Measurements from ENCODE around the gene RAVER2. TPM values are rescaled to one million over a fixed set of nuclear protein-coding genes. Genes with fewer than 3 reads are reported as not detected.

RAVER2 gene
- total RNA-seq, 4 donors from 2014 or later = 12.5 to 32.9 (median 32.0) TPM

DNA sequence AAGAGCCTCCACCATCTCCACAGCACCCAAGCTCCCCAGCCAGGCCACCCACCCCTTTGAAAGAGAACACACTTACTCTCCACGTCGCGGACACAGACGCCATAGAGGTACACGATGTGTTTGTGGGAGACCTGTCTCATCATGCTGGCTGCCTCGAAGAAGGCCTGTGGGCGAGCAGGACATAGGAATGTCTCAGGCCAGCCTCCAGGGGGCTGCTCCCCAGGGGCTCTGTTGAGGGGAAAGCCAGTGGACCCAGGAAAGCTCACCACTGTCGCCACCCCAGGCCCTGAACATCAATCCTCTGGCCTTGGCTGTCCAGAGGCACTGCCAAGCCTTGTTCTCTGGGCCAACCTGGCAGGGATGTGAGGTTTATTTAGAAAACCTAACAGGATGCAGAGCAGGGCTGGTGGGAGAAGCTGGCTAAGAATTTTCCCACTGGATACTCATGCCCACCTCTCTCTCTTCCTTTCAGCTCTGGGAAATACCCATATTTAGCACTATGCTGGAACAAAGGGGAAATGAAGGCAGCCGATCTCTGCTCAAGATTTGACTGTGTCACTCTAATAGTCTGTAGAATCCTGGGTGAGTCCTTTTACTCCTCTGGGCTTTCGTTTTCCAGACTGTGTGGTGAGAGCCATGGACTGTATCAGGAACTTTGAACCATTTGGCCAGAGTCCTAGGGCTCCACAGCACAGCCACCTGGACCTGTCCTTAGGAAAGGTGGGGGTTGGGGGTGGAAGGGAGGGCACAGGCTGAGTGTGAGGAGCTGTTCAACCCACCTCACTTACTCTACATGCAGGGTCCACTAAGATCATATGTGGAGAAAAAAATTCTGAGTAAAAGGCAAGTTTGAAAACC is 101.9 kb downstream of the RAVER2 start:
- Histone ChIP-seq H3K4me3 (no peak overlapping the region), H3K36me3 (peaks cover 0 to 95% of the 10 kb centered on the region in 2 donors), H3K27ac (no peak overlapping the region), H3K9me3 (no peaks in the 10 kb centered on the region), H3K4me1 (peaks cover 0 to 19% (median 7%) of the 10 kb centered on the region in 3 donors), H3K27me3 (no peaks in the 10 kb centered on the region)
- WGBS, 2 donors (ENCODE audit: low coverage in 1 of 2) = 76 to 100% methylated on average over 1 to 2 of the region's 10 CpGs
- TF ChIP-seq POLR2AphosphoS5 (IDR thresholded peaks at IDR 0.05) (no peak), POLR2A (IDR thresholded peaks at IDR 0.05) (no peak), EP300 (IDR thresholded peaks at IDR 0.05) (no peak)
- TF ChIP-seq, protein P1, sequence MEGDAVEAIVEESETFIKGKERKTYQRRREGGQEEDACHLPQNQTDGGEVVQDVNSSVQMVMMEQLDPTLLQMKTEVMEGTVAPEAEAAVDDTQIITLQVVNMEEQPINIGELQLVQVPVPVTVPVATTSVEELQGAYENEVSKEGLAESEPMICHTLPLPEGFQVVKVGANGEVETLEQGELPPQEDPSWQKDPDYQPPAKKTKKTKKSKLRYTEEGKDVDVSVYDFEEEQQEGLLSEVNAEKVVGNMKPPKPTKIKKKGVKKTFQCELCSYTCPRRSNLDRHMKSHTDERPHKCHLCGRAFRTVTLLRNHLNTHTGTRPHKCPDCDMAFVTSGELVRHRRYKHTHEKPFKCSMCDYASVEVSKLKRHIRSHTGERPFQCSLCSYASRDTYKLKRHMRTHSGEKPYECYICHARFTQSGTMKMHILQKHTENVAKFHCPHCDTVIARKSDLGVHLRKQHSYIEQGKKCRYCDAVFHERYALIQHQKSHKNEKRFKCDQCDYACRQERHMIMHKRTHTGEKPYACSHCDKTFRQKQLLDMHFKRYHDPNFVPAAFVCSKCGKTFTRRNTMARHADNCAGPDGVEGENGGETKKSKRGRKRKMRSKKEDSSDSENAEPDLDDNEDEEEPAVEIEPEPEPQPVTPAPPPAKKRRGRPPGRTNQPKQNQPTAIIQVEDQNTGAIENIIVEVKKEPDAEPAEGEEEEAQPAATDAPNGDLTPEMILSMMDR (IDR thresholded peaks at IDR 0.05) = no peak
- no peak for ATAC-seq

DNA sequence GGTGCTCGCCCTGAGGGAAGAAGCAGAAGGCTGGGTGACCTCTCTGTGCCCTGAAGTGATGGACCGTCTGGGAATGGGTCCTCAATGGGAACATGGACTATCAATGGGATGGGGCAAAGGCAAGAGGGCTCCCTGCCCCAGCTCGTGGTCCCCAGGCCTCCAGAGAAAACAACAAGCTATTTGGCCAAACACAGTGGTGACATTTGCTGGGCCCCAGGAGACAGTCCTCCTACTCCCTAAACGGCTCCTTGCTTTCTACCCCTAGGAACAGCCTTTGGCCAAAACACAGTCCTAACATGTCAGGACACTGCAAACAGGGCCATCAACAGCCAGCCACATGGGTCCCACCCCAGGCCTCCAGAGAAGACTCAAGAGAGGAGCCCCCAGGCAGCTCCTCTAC is 102.8 kb downstream of the RAVER2 start:
- Histone ChIP-seq H3K4me1 (peaks cover 0 to 11% (median under 1%) of the 10 kb centered on the region in 3 donors), H3K27me3 (no peaks in the 10 kb centered on the region), H3K27ac (no peak overlapping the region), H3K9me3 (no peaks in the 10 kb centered on the region), H3K36me3 (peaks cover 0 to 95% of the 10 kb centered on the region in 2 donors), H3K4me3 (no peak overlapping the region)
- no peak for ATAC-seq
- TF ChIP-seq POLR2AphosphoS5 (IDR thresholded peaks at IDR 0.05) (no peak), EP300 (IDR thresholded peaks at IDR 0.05) (no peak), POLR2A (IDR thresholded peaks at IDR 0.05) (no peak)
- TF ChIP-seq, protein P1 (IDR thresholded peaks at IDR 0.05) = no peak
- no CpG with 5 or more reads among the region's 4 CpGs for WGBS, 2 donors (ENCODE audit: low coverage in 1 of 2)

DNA sequence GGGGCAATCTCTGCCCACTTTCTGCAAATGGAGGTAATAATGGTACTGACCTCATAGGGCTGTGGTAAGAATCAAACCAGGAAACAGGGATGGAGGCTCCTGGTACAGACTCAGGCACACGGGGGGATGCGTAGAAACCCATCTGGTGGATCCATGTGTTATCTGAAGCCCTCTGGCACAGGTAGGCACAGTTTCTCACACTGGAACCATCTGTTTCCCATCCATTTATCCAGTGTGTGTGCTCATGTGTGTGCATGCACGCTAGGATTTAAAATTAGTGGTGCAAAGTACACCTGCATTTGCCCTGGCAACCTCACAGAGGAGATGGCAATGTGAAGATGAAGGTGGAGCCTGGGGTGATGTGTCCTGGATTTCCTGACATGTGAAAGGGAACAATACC is 103.3 kb downstream of the RAVER2 start:
- H3K36me3 ChIP-seq = peaks cover 0 to 95% of the 10 kb centered on the region in 2 donors
- 100% methylated on average over 1 to 3 of the region's 3 CpGs for WGBS, 2 donors (ENCODE audit: low coverage in 1 of 2)
- H3K27ac ChIP-seq = no peak overlapping the region
- H3K9me3 ChIP-seq = no peaks in the 10 kb centered on the region
- no peak for ATAC-seq
- TF ChIP-seq POLR2AphosphoS5 (IDR thresholded peaks at IDR 0.05) (no peak), EP300 (IDR thresholded peaks at IDR 0.05) (no peak), POLR2A (IDR thresholded peaks at IDR 0.05) (no peak)
- TF ChIP-seq, protein P1 (IDR thresholded peaks at IDR 0.05) = no peak
- H3K4me3 ChIP-seq = no peak overlapping the region
- H3K27me3 ChIP-seq = no peaks in the 10 kb centered on the region
- peaks cover 0 to 6% (median 0%) of the 10 kb centered on the region in 3 donors for H3K4me1 ChIP-seq

DNA sequence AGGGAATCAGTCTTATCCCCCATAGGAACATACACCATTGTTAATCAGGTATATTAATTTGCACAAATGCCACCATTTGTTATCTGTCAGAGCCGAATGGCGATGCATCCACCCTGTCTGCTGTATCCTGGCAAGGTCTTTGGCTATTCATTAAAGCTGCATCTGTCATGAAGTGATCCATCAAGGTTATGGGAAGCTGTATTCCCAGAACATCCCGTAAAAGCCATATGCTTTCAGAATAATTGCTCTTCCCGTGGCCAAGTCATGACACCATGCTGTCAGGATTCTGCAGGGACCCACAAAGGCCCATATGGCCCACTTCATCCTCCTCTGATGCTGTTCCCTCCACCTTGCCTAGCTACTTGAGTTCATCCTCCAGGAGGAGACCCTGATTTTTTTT is 103.9 kb downstream of the RAVER2 start:
- WGBS, 2 donors (ENCODE audit: low coverage in 1 of 2) = 60 to 86% methylated on average over 4 of the region's 4 CpGs
- no peak for ATAC-seq
- peaks cover 0 to 95% of the 10 kb centered on the region in 2 donors for H3K36me3 ChIP-seq
- H3K9me3 ChIP-seq = no peaks in the 10 kb centered on the region
- peaks cover 0 to 5% (median 0%) of the 10 kb centered on the region in 3 donors for H3K4me1 ChIP-seq
- no peak overlapping the region for H3K4me3 ChIP-seq
- no peak overlapping the region for H3K27ac ChIP-seq
- no peak for TF ChIP-seq POLR2AphosphoS5 (IDR thresholded peaks at IDR 0.05)
- TF ChIP-seq, protein P1 (IDR thresholded peaks at IDR 0.05) = no peak
- TF ChIP-seq POLR2A (IDR thresholded peaks at IDR 0.05) = no peak
- TF ChIP-seq EP300 (IDR thresholded peaks at IDR 0.05) = no peak
- H3K27me3 ChIP-seq = no peaks in the 10 kb centered on the region

DNA sequence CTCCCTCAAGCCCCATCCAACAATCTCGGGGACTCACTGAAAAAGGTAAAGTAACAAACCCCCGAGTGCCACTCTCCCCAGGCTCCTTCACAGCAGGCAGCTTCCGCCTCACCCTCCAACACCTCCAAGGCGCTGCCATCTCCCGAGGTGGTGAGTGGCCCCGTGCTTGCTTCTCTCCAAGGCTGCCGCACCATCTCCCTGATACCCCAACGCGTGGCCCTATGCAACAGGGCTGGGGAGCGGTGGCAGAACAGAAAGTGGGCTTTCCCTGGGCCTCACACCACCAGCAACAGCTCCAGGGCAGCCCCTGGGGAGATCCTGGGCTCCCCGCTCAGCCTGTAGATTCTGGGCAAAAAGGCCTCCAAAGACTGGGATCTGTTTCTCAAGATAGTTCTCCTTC is 105.1 kb downstream of the RAVER2 start:
- ATAC-seq = no peak
- Histone ChIP-seq H3K27me3 (no peaks in the 10 kb centered on the region), H3K4me3 (no peak overlapping the region), H3K36me3 (peaks cover 0 to 95% of the 10 kb centered on the region in 2 donors), H3K4me1 (peaks cover 0 to 5% (median 0%) of the 10 kb centered on the region in 3 donors), H3K9me3 (no peaks in the 10 kb centered on the region), H3K27ac (no peak overlapping the region)
- WGBS, 2 donors (ENCODE audit: low coverage in 1 of 2) = 70 to 86% methylated on average over 2 to 4 of the region's 11 CpGs
- TF ChIP-seq EP300 (IDR thresholded peaks at IDR 0.05) = no peak
- TF ChIP-seq POLR2A (IDR thresholded peaks at IDR 0.05) = no peak

Measured in gastroesophageal sphincter (tissue), 4 donors.